GM04503 (cell line): ENCODE results near the gene TCEAL6.
"Not testable (repeated sequence)": the region's sequence is repeated elsewhere in the genome, so short reads cannot be mapped to it uniquely, and the experiment has no call there.

Experiments used
- DNase-seq: peaks from one replicate; pipeline ENCODE4 v3.0.0-alpha.2; 2012; ENCODE audit warnings: low read depth

TCEAL6 gene

DNA sequence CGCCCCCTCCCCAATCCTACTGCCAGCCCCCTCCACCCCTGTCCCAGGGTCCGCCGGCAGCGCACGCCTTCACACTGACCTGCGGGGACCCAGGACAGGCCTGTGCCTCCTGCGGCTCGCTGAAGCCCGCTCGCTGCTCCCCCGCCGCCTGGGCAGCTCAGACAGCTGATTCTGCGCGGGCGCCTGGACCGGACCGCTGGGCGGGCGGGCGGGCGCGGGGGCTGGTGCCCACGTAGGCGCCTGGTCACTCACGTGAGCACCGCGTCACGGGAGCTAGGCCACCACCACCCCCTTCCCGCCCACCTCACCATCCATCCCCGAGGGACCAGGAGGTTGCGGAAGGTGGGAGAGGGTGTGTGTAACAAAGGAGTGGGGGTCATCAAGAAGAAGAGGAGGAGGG is at the start of gene TCEAL6:
Gene TCEAL6 (minus strand): TSS at position 208 of the 400 bp plus-strand sequence.
- not testable (repeated sequence) for DNase-seq

GRCh38 chrX:102185967-102186720 is 43.9 kb upstream of the TCEAL6 start:
- no peak for DNase-seq

DNA sequence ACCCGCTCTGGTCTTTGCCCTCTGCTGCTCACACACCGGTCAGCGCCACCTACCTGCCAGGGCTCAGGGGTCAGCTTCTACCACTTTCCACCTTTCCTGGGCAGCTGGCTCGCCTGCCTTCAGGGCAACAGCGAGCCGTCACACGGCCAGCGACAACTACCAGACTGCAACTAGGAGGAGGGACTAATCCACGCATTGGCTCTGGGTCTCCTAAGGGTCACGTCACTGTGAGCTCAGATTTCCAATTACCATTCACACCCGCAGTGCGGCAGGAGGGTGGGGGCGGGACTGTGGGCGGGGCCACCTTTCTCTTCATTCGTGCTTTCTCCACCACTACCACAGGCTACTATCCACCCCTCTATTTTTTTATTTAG is 13.5 kb upstream of the TCEAL6 start, which contains the start of gene BEX5:
Gene BEX5 (minus strand): TSS at position 172 of the 374 bp plus-strand sequence. CDS start 1,712 bp downstream, outside the sequence.
- DNase-seq: peak; percentile 1

- DNase-seq: no peak
These were observed 12.9 kb upstream of the TCEAL6 start for GRCh38 chrX:102154900-102155805.

DNA sequence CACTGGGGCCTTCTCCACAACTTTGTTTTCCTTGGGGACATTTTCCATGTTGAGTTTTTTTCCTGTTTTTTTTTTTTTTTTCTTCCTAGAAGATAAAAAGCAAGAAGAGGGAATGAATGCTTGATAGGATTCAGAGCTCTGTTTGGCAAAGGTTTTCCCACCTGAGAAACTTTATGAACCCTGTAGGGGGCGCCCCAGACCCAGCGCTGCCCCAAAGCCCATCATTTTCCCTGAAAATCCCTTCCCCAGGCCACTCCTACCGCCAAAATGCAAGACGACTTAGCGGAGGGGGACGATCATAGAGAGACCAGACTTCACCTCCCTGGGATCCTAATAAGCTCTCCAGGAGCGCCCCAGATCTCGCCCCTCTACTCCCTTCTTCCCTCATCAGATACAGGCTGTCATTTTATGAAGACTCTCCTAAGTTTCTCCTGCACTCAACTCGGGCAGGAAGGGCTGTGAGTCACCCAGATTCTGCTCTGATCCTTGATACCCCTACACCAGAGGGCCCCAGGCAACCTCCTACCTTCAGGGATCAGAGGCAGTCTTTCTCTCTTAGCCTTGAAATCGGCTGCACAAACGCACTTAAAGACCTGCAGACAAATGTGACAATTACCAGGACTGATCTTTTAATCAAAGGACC is 12.1 kb upstream of the TCEAL6 start:
- no peak for DNase-seq

- DNase-seq: not testable (repeated sequence)
These were observed 650 bp downstream of the TCEAL6 start for GRCh38 chrX:102141631-102142030.

DNA sequence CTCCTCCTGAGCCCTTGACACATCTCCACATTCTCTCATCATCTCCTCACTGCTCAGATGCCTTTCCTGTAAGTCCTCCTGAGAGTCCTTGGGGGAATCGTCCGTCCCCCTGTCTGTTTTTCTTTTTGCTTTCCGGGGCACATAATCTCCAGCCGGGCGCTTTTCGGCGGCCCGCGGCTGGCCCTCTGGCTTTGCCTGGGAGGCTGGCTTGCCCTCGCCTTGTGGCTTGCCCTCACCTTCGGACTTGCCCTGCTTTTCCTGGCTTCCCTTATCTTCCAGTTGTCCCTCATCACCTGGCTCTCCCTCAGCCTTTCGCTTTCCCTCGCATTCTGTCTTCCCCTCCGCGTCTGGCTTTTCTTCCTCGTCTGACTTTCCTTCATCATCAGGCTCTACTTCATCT is 1.4 kb downstream of the TCEAL6 start:
- DNase-seq: not testable (repeated sequence)

DNA sequence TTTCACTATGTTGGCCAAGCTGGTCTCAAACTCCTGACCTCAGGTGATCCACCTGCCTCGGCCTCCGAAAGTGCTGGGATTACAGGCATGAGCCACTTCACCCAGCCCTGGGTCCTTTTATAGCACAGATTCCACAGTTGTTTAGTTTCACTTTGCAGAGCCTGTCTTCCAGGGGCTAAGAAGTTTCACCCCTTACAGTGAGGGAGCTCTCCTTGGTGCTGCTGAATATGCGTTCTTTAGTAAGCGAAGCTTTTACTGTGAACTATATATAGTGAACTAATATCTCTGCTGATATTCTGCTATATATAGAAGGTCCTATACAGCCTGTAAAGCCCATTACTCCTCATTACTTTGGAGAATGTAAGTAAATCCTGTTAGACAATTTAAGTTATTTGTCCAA is 4.2 kb downstream of the TCEAL6 start:
- DNase-seq: no peak

- no peak for DNase-seq
These were observed 12.8 kb downstream of the TCEAL6 start for GRCh38 chrX:102129473-102129872.

DNA sequence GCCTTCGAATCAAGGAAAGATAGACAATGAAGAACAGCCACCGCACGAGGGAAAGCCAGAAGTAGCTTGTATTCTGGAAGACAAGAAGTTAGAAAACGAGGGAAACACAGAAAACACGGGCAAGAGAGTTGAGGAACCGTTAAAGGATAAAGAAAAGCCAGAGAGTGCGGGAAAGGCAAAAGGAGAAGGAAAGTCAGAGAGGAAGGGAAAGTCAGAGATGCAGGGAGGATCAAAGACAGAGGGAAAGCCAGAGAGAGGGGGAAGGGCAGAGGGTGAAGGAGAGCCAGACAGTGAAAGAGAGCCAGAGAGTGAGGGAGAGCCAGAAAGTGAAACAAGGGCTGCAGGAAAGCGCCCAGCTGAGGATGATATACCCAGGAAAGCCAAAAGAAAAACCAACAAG is 15.4 kb downstream of the TCEAL6 start:
- no peak for DNase-seq

GRCh38 chrX:102126080-102126818 is 16.0 kb downstream of the TCEAL6 start:
- DNase-seq: not testable (repeated sequence)

DNA sequence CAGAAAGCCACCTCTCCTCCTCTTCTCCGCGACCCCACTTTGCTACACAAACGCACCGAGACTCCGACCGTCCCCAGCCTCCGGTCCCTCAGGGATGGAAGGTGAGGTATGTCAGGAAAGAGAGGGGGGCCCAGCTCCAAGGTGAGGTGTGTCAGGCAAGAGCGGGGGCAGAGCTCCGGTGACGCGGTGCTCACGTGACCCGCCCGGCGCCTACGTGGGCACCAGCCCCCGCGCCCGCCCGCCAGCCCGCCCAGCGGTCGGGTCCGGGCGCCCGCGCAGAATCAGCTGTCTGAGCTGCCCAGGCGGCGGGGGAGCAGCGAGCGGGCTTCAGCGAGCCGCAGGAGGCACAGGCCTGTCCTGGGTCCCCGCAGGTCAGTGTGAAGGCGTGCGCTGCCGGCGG is 16.8 kb downstream of the TCEAL6 start, which contains the start of gene TCEAL2:
Gene TCEAL2 (plus strand): TSS at position 244 of the 400 bp plus-strand sequence. CDS start 1,152 bp downstream, outside the sequence.
- DNase-seq: not testable (repeated sequence)

- DNase-seq: not testable (repeated sequence)
These were observed 17.3 kb downstream of the TCEAL6 start for GRCh38 chrX:102125014-102125413.

DNA sequence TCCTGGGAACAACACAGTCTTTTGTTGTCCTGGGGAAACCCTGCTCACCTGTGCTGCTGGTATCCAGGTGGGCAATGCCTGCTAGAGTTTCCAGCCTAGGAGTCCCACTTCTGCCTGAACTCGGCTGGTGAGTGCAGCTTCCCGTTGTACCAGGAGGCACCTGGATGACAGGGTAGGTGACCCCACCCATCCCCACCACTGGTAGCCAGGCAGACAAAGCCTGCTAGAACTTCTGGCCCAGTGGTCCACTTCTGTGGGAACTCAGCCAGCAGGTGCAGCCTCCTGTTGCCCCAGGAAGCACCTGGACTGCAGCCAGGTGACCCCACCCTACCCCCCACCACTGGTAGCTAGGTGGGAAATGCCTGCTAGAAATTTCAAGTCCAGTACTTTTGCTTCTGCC is 26.5 kb downstream of the TCEAL6 start:
- no peak for DNase-seq

- no peak for DNase-seq
These were observed 28.9 kb downstream of the TCEAL6 start for GRCh38 chrX:102113367-102113766.
